HG03469 (cell line): ENCODE results near the gene CST9L.
"Not testable (repeated sequence)": the region's sequence is repeated elsewhere in the genome, so short reads cannot be mapped to it uniquely, and the experiment has no call there.

Experiments
- ATAC-seq: cut with Tn5 transposase; IDR thresholded peaks from one replicate; pipeline ENCODE4 v1.9.1; 2021; ENCODE audit warnings: mild to moderate bottlenecking, moderate library complexity, moderate number of reproducible peaks; ENCODE audit not compliant: unreplicated experiment

Gene CST9L

GRCh38 chr20:23586735-23587525 is 18.6 kb upstream of the CST9L start:
- no peak for ATAC-seq

GRCh38 chr20:23585808-23586734 is 17.8 kb upstream of the CST9L start:
- no peak for ATAC-seq

- ATAC-seq: no peak
These were observed 17.1 kb upstream of the CST9L start for GRCh38 chr20:23585449-23585807.

GRCh38 chr20:23584434-23585199 is 16.3 kb upstream of the CST9L start:
- no peak for ATAC-seq

- no peak for ATAC-seq
These were observed 15.2 kb upstream of the CST9L start for GRCh38 chr20:23583526-23583925.

- ATAC-seq: no peak
These were observed 14.0 kb upstream of the CST9L start for GRCh38 chr20:23582293-23582692.

- not testable (repeated sequence) for ATAC-seq
These were observed 13.5 kb upstream of the CST9L start for GRCh38 chr20:23581833-23582232.

- ATAC-seq: no peak
These were observed 6.7 kb upstream of the CST9L start for GRCh38 chr20:23574977-23575376.

- ATAC-seq: no peak
These were observed 2.0 kb upstream of the CST9L start for GRCh38 chr20:23570178-23570760.

- ATAC-seq: no peak
These were observed 1.3 kb upstream of the CST9L start for GRCh38 chr20:23569570-23569969.

GRCh38 chr20:23568971-23569330 is 667 bp upstream of the CST9L start:
- ATAC-seq: no peak

GRCh38 chr20:23566199-23566932 is 1.9 kb downstream of the CST9L start:
- no peak for ATAC-seq

GRCh38 chr20:23565503-23566045 is 2.7 kb downstream of the CST9L start:
- no peak for ATAC-seq

- no peak for ATAC-seq
These were observed 3.4 kb downstream of the CST9L start for GRCh38 chr20:23564927-23565326.

- ATAC-seq: no peak
These were observed 5.5 kb downstream of the CST9L start for GRCh38 chr20:23562721-23563342.

- no peak for ATAC-seq
These were observed 13.9 kb downstream of the CST9L start for GRCh38 chr20:23554401-23554800.

- no peak for ATAC-seq
These were observed 16.5 kb downstream of the CST9L start for GRCh38 chr20:23551786-23552185.

- no peak for ATAC-seq
These were observed 16.9 kb downstream of the CST9L start for GRCh38 chr20:23551383-23551782.

- no peak for ATAC-seq
These were observed 18.1 kb downstream of the CST9L start for GRCh38 chr20:23550227-23550626.

- ATAC-seq: no peak
These were observed 19.9 kb downstream of the CST9L start for GRCh38 chr20:23548408-23548807.
